PC-3 (cell line): ENCODE data around the gene PUS10. TPM values are rescaled to one million over a fixed set of nuclear protein-coding genes. Genes with fewer than 3 reads are reported as not detected.
"Not testable (repeated sequence)": the region's sequence is repeated elsewhere in the genome, so short reads cannot be mapped to it uniquely, and the experiment has no call there.

Experiments used
- ATAC-seq: fragments of 200-7000 bp; cut with Tn5 transposase; 2 replicates; pipeline ENCODE4 v1.9.1; 2020; ENCODE audit warnings: mild to moderate bottlenecking, moderate library complexity
- BruUV-seq: library from RNA; stranded (reverse); fragments of 400-500 nt; replicated peaks from 2 replicates; lab custom pipeline; 2021; lab: Mats Ljungman, UMichigan
- CTCF ChIA-PET: fragments of 300-600 bp; sonication (Branson Sonifier 250); formaldehyde crosslinking; loops from one replicate; lab custom pipeline; 2022; ENCODE audit warnings: antibody characterized with exemption; lab: Charles Lee
- POLR2A ChIA-PET: fragments of 300-600 bp; sonication (Branson Sonifier 250); formaldehyde crosslinking; loops from one replicate; lab custom pipeline; 2022; ENCODE audit warnings: antibody characterized with exemption; ENCODE audit not compliant: unreplicated experiment; lab: Charles Lee
- DNase-seq: peaks from one replicate; pipeline ENCODE4 v3.0.0-alpha.2; 2015
- H2AFZ ChIP-seq: fragments of 300-600 bp; sonication (generic); 2 replicates; pipeline ENCODE4 v1.6.0; 2016; ENCODE audit warnings: antibody characterized with exemption, low read length
- H3F3A ChIP-seq: fragments of 300-600 bp; sonication (generic); one replicate; pipeline ENCODE4 v1.6.0; 2017; ENCODE audit warnings: antibody characterized with exemption, low read length, control low read depth, mild to moderate bottlenecking; ENCODE audit not compliant: unreplicated experiment
- H3K27ac ChIP-seq: fragments of 300-600 bp; sonication (generic); 2 replicates; pipeline ENCODE4 v1.5.1; 2016; ENCODE audit warnings: mild to moderate bottlenecking, low read length
- H3K27me3 ChIP-seq: fragments of 300-600 bp; sonication (generic); 2 replicates; pipeline ENCODE4 v1.6.1; 2016; ENCODE audit warnings: low read length, mixed read lengths
- H3K36me3 ChIP-seq: fragments of 300-600 bp; sonication (generic); 2 replicates; pipeline ENCODE4 v1.6.1; 2016; ENCODE audit warnings: low read depth, mixed run types, low read length, mixed read lengths
- H3K4me1 ChIP-seq: fragments of 300-600 bp; sonication (generic); 2 replicates; pipeline ENCODE4 v1.5.1; 2016; ENCODE audit warnings: low read length; ENCODE audit not compliant: insufficient read depth
- H3K4me2 ChIP-seq: fragments of 300-600 bp; sonication (generic); 2 replicates; pipeline ENCODE4 v1.6.0; 2016; ENCODE audit warnings: low read length
- H3K4me3 ChIP-seq: fragments of 300-600 bp; sonication (generic); 2 replicates; pipeline ENCODE4 v1.5.1; 2016; ENCODE audit warnings: mild to moderate bottlenecking, low read length, mixed read lengths
- H3K79me2 ChIP-seq: fragments of 300-600 bp; sonication (generic); 2 replicates; pipeline ENCODE4 v1.6.1; 2017; ENCODE audit warnings: low read length, mixed read lengths
- H3K9ac ChIP-seq: fragments of 300-600 bp; sonication (generic); 2 replicates; pipeline ENCODE4 v1.6.0; 2016; ENCODE audit warnings: mild to moderate bottlenecking, low read length
- H3K9me2 ChIP-seq: fragments of 300-600 bp; sonication (generic); replicated peaks from 2 replicates; pipeline ENCODE4 v1.6.1; 2016; ENCODE audit warnings: mixed run types, low read length, mixed read lengths
- H3K9me3 ChIP-seq: fragments of 300-600 bp; sonication (generic); 2 replicates; pipeline ENCODE4 v1.6.1; 2016; ENCODE audit warnings: low read length, mixed read lengths
- H4K20me1 ChIP-seq: fragments of 300-600 bp; sonication (generic); 2 replicates; pipeline ENCODE4 v1.6.1; 2016; ENCODE audit warnings: low read length, mixed read lengths
- CTCF ChIP-seq: fragments of 300-600 bp; sonication (generic); conservative IDR thresholded peaks from 2 replicates; pipeline ENCODE4 v1.5.1; 2017; ENCODE audit warnings: antibody characterized with exemption, low read depth, mild to moderate bottlenecking, low read length
- EZH2 ChIP-seq: fragments of 300-600 bp; sonication (generic); IDR thresholded peaks from one replicate; pipeline ENCODE4 v1.6.1; 2017; ENCODE audit warnings: antibody characterized with exemption, mild to moderate bottlenecking, low read length; ENCODE audit not compliant: unreplicated experiment
- EZH2phosphoT487 ChIP-seq: fragments of 300-600 bp; sonication (generic); IDR thresholded peaks from 2 replicates; pipeline ENCODE4 v1.6.1; 2018; ENCODE audit warnings: mild to moderate bottlenecking, antibody characterized with exemption, low read length, borderline replicate concordance
- intact Hi-C: fragments of 100-400 bp; cut with micrococcal nuclease; formaldehyde crosslinking; loops from 2 replicates; pipeline ENCODE4 v1.9.0; 2023
- total RNA-seq: library from RNA; depleted of rRNA; stranded (reverse); fragments of >200 nt; gene quantifications from 2 replicates; pipeline ENCODE4 v1.2.3, GENCODE V29; 2014

The PUS10 gene
- total RNA-seq, 1 experiment from 2014 or later = 3.6 TPM

GRCh38 chr2:61042807-61043206 is 24.8 kb upstream of the PUS10 start:
- ChIA-PET POLR2A (no interaction called here), CTCF (no interaction called here)
- Histone ChIP-seq H3K9ac (no peak overlapping the region), H3K4me2 (no peak overlapping the region), H3K27ac (no peak overlapping the region), H3K9me3 (no peaks in the 10 kb centered on the region), H3K9me2 (no peaks in the 10 kb centered on the region), H3K79me2 (no peaks in the 10 kb centered on the region), H3K36me3 (peaks cover 10% of the 10 kb centered on the region; the same call in 1 of the 2 replicates), H3K4me1 (no peaks in the 10 kb centered on the region), H4K20me1 (no peaks in the 10 kb centered on the region), H2AFZ (no peak overlapping the region), H3F3A (no peaks in the 10 kb centered on the region), H3K4me3 (no peak overlapping the region), H3K27me3 (no peaks in the 10 kb centered on the region)
- intact Hi-C loops = no loop called here
- BruUV-seq = no TSS peak
- TF ChIP-seq CTCF = no peak
- TF ChIP-seq EZH2 = no peak
- no peak for TF ChIP-seq EZH2phosphoT487
- ATAC-seq (no peak), DNase-seq (no peak)

GRCh38 chr2:61036643-61037042 is 18.6 kb upstream of the PUS10 start:
- H3K4me2 ChIP-seq, POLR2A ChIA-PET, H3K4me3 ChIP-seq, H3K79me2 ChIP-seq, H2AFZ ChIP-seq, DNase-seq, H3F3A ChIP-seq, H4K20me1 ChIP-seq, H3K9me3 ChIP-seq, BruUV-seq, H3K4me1 ChIP-seq, ATAC-seq, CTCF ChIA-PET, intact Hi-C loops, H3K27ac ChIP-seq, H3K27me3 ChIP-seq, H3K9ac ChIP-seq, H3K9me2 ChIP-seq: not testable (repeated sequence)
- H3K36me3 ChIP-seq = peaks cover 30% of the 10 kb centered on the region

GRCh38 chr2:61034592-61034991 is 16.5 kb upstream of the PUS10 start:
- H3K27ac ChIP-seq, H3F3A ChIP-seq, ATAC-seq, CTCF ChIA-PET, H3K9me2 ChIP-seq, H4K20me1 ChIP-seq, H3K4me3 ChIP-seq, H3K4me2 ChIP-seq, DNase-seq, H3K27me3 ChIP-seq, POLR2A ChIA-PET, H3K9me3 ChIP-seq, intact Hi-C loops, H3K9ac ChIP-seq, H3K79me2 ChIP-seq, H3K4me1 ChIP-seq, BruUV-seq, H2AFZ ChIP-seq: not testable (repeated sequence)
- peaks cover 36% of the 10 kb centered on the region for H3K36me3 ChIP-seq

- Histone ChIP-seq H3K4me2 (no peak overlapping the region), H4K20me1 (no peaks in the 10 kb centered on the region), H3K4me3 (no peak overlapping the region), H3K79me2 (peaks cover 27% of the 10 kb centered on the region), H3K9ac (no peak overlapping the region), H3K27ac (no peak overlapping the region), H3F3A (no peaks in the 10 kb centered on the region), H3K4me1 (no peaks in the 10 kb centered on the region), H3K27me3 (no peaks in the 10 kb centered on the region), H3K9me3 (no peaks in the 10 kb centered on the region), H3K9me2 (no peaks in the 10 kb centered on the region), H3K36me3 (peaks cover 27% of the 10 kb centered on the region), H2AFZ (no peak overlapping the region)
- BruUV-seq = no TSS peak
- POLR2A ChIA-PET = no interaction called here
- DNase-seq = no peak
- CTCF ChIA-PET = no interaction called here
- no peak for ATAC-seq
- intact Hi-C loops = no loop called here
- TF ChIP-seq CTCF = no peak
- no peak for TF ChIP-seq EZH2phosphoT487
- TF ChIP-seq EZH2 = no peak
Observed at GRCh38 chr2:61029533-61029932, 11.5 kb upstream of the PUS10 start.
